ENCODE data around the gene LALBA.
"Not testable (repeated sequence)": the region's sequence is repeated elsewhere in the genome, so short reads cannot be mapped to it uniquely, and the experiment has no call there.

GRCh38 chr12:48547012-48547411 is 22.8 kb downstream of the LALBA start:
- TF ChIP-seq, protein P1, sequence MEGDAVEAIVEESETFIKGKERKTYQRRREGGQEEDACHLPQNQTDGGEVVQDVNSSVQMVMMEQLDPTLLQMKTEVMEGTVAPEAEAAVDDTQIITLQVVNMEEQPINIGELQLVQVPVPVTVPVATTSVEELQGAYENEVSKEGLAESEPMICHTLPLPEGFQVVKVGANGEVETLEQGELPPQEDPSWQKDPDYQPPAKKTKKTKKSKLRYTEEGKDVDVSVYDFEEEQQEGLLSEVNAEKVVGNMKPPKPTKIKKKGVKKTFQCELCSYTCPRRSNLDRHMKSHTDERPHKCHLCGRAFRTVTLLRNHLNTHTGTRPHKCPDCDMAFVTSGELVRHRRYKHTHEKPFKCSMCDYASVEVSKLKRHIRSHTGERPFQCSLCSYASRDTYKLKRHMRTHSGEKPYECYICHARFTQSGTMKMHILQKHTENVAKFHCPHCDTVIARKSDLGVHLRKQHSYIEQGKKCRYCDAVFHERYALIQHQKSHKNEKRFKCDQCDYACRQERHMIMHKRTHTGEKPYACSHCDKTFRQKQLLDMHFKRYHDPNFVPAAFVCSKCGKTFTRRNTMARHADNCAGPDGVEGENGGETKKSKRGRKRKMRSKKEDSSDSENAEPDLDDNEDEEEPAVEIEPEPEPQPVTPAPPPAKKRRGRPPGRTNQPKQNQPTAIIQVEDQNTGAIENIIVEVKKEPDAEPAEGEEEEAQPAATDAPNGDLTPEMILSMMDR (IDR thresholded peaks at IDR 0.05) = not testable (repeated sequence)
- not testable (repeated sequence) for TF ChIP-seq POLR2A (IDR thresholded peaks at IDR 0.05)
